T-helper 17 cell (primary cell): ENCODE results near the gene TENT5C. TPM values are rescaled to one million over a fixed set of nuclear protein-coding genes. Genes with fewer than 3 reads are reported as not detected.

Experiments
- ATAC-seq: fragments of 150-1000 bp; cut with Tn5 transposase; 2 replicates; pipeline ENCODE4 v1.10.0; 2021; ENCODE audit warnings: mild to moderate bottlenecking, moderate library complexity
- DNase-seq, 3 donors: peaks; one replicate each; pipeline versions ENCODE4 v3.0.0 to v3.0.0-alpha.2; 2020 to 2021
- H3K9me3 ChIP-seq: one replicate; pipeline ENCODE4 v1.7.0; 2013; ENCODE audit warnings: low read length, mild to moderate bottlenecking; ENCODE audit not compliant: control insufficient read depth, poor library complexity, severe bottlenecking
- H3K27ac Mint-ChIP-seq: one replicate; pipeline ENCODE4 v1.8.0; 2022; ENCODE audit warnings: mild to moderate bottlenecking, moderate library complexity, mixed read lengths
- H3K27me3 Mint-ChIP-seq: one replicate; pipeline ENCODE4 v1.8.0; 2022; ENCODE audit warnings: mixed read lengths
- H3K36me3 Mint-ChIP-seq: one replicate; pipeline ENCODE4 v1.8.0; 2022; ENCODE audit warnings: low read depth, mixed read lengths
- H3K4me1 Mint-ChIP-seq: one replicate; pipeline ENCODE4 v1.8.0; 2022; ENCODE audit warnings: mild to moderate bottlenecking, mixed read lengths
- H3K4me3 Mint-ChIP-seq: one replicate; pipeline ENCODE4 v1.8.0; 2022; ENCODE audit warnings: mild to moderate bottlenecking, moderate library complexity, mixed read lengths
- total RNA-seq, 4 donors: library from RNA in 2 of 4; stranded (reverse) in 2 of 4; gene quantifications; one replicate each; pipeline ENCODE4 v1.2.3 and lab custom pipeline; 2022 to 2026

The TENT5C gene
- total RNA-seq, 2 donors from 2014 or later, result 129 to 173 TPM

DNA sequence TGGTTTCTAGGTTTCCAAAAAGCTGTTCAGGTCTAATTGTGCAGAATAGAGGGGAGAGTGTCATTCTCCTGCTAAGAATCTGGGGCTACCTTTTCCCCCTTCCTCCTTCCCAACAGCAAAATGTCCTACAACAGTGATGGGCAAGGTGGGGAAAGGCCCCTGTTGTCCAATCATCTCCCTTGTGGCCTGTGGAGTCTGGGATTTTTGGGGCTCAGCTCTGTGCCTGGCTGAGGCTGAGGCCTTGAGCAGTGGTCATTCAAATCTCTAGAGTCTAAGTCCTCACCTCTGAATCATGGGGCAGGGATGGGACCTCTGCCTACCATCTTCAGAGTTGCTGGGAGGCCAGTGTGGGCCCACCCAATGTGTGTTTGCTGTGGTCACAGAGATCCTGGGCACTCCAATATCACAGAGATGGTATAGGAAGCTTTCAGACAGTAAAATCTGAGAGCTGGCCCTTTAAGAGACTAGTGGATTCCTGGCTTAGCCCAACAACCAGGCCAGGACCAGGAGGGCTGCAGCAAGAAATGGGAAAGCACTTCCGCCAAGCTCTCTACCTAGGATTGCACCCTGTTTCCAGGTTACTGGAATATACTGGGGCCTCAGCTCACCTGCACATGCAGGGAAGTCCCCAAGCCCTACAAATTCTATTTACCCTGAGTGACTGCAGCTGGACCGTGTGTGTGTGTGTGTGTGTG is 28.5 kb upstream of the TENT5C start:
- H3K4me3 Mint-ChIP-seq, result no peak overlapping the region
- peaks cover 20% of the 10 kb centered on the region for H3K4me1 Mint-ChIP-seq
- peaks cover 2% of the 10 kb centered on the region for H3K36me3 Mint-ChIP-seq
- H3K27me3 Mint-ChIP-seq, result no peaks in the 10 kb centered on the region
- no peak for DNase-seq
- ATAC-seq, result no peak
- no peaks in the 10 kb centered on the region for H3K9me3 ChIP-seq
- no peak overlapping the region for H3K27ac Mint-ChIP-seq

DNA sequence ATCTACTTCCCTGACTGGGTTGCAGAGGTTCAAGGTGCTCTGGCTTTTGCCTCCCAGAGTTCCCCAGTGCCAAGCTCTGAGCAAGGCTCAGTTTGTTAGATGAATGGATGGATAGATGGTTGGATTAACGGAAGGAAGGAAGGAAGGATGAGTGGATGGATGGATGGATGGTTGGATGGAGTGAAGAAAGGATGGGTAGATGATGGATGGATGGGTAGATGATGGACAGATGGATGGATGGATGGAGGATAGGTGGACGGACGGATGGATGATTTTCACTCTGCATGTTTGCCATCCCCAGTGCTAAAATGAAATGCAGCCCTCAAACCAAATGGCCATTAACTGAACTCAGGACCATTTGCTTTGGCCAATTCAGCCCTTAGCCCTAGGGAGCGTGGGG is 27.4 kb upstream of the TENT5C start:
- peaks cover 10% of the 10 kb centered on the region for H3K4me1 Mint-ChIP-seq
- DNase-seq, result no peak
- H3K4me3 Mint-ChIP-seq, result no peak overlapping the region
- no peak overlapping the region for H3K27ac Mint-ChIP-seq
- ATAC-seq, result no peak
- no peaks in the 10 kb centered on the region for H3K27me3 Mint-ChIP-seq
- no peaks in the 10 kb centered on the region for H3K9me3 ChIP-seq
- peaks cover 2% of the 10 kb centered on the region for H3K36me3 Mint-ChIP-seq

DNA sequence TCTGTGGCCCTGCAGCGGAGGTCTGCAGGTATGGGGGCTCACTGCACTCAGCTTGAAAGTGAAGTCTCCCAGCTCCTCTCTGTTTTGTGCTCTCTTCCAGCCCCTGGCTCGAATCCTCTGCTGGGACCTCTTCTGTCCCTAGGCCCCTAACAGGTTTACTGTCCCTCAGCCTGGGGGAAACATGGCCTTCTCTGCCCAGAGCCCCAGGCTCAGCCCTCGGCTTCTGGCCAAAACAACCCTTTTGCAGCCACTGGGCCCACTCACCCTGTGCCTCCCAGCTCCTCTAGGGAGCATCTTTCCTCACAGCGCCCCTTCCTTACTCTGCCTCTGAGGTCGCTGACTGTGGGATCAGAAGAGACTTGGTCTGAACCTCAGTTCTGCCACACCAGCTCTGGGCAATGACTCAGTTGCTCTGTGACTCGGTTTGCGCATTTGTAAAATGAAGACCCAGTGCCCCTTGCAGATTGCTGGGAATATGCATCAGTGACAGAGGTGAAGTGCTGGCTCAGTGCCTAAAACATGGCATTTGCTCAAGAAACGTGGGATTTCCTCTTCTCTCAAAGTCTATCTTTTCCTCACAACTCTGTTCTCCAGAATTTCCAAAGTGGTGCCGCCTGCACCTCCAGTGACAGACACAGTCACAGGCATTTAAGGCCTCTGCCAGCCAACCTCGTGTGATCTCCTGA is 26.5 kb upstream of the TENT5C start:
- ATAC-seq, result no peak
- Mint-ChIP-seq H3K27me3 (no peaks in the 10 kb centered on the region), H3K4me3 (no peak overlapping the region), H3K4me1 (peaks cover 10% of the 10 kb centered on the region), H3K36me3 (peaks cover 2% of the 10 kb centered on the region), H3K27ac (no peak overlapping the region)
- DNase-seq, result no peak
- H3K9me3 ChIP-seq, result no peaks in the 10 kb centered on the region

DNA sequence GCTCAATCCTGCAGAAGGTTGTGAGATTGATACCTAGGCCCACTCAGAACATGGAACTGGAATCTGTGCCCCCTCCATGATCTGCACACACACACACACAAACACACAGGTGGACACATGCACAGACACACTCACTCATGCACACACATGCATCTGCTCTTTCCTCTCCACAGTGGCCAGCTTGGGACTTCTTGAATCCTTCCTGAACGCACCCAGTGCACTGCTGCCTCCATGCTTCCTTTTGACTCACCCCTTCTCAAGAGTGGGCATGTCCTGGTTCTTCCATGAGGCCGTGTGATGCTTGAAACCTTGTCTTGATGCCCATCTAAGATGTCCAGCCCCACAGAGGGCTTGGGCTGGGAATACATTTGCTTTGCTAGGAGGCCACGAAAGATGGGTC is 25.4 kb upstream of the TENT5C start:
- no peak overlapping the region for H3K4me3 Mint-ChIP-seq
- H3K27ac Mint-ChIP-seq, result no peak overlapping the region
- H3K4me1 Mint-ChIP-seq, result peaks cover 12% of the 10 kb centered on the region
- no peaks in the 10 kb centered on the region for H3K27me3 Mint-ChIP-seq
- ATAC-seq (no peak), DNase-seq (no peak)
- H3K36me3 Mint-ChIP-seq, result peaks cover 2% of the 10 kb centered on the region
- no peaks in the 10 kb centered on the region for H3K9me3 ChIP-seq

DNA sequence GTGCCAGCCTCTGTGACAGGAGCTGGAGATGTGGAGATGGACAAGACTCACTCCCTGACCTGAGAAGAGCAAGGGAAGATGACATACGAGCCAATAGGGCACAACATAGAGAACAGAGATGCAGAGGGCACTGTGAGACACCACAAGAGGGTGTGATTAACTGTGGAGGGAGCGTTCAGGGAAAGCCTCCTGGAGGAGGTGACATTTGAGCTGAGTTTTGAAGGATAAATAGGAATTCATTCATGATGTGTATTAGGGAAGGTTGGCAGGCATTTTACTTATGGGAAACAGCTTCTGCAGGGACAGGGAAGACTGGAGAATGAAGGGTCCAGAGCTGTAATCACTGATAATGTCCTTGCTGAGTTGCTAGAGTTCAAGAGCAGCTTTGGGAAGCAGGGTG is 25.0 kb upstream of the TENT5C start:
- Mint-ChIP-seq H3K27me3 (no peaks in the 10 kb centered on the region), H3K36me3 (peaks cover 2% of the 10 kb centered on the region), H3K4me1 (peaks cover 12% of the 10 kb centered on the region), H3K4me3 (no peak overlapping the region), H3K27ac (no peak overlapping the region)
- DNase-seq (no peak), ATAC-seq (no peak)
- no peaks in the 10 kb centered on the region for H3K9me3 ChIP-seq

DNA sequence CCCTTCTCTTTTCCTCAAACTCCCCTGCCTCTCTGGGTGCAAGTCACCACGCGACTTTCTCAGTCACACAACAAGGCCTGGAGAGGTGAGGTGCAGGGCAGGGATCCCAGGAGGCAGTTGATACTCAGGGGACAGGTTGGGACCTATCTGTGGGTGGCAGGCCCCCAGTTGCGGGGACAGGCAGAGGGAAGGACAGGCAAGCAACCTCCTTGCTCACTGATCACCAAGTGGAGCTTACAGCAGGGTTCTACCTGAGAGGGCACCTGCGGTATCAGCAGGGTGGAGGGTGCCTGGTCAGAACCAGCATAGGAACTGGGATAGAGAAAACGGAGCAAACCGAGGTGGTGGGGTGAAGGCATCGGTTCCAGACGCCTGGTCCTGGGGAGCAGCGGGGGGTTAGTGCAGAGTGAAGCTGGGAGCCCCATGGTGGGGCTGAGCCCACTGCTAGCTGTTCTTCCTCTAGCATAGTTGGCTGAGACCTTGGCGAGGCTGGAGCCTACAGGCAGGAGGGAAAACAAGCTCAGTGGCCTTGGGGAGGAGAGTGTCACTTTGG is 24.4 kb upstream of the TENT5C start:
- Mint-ChIP-seq H3K4me3 (no peak overlapping the region), H3K27ac (no peak overlapping the region), H3K4me1 (peaks cover 12% of the 10 kb centered on the region), H3K27me3 (no peaks in the 10 kb centered on the region), H3K36me3 (peaks cover 2% of the 10 kb centered on the region)
- no peak for ATAC-seq
- no peak for DNase-seq
- H3K9me3 ChIP-seq, result no peaks in the 10 kb centered on the region

DNA sequence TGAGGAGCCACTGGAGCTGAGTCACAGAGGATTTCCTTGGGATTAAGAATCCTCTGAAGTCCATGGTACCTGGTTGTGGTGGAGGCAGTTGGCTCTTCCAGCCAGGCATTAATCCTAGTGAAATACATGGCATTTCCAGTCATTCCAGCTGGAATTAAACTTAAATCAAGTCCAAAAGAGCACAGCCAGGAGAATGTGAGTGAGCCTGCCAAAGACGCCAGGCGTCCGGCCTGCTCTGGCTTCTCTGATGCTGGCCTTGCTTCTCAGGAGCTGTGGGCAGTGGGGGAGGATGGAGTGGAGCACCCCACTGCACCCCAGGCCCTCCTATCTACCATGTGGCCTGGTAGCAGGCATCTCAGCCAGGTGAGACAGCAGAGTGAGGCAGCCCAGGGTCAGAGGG is 23.4 kb upstream of the TENT5C start:
- Mint-ChIP-seq H3K36me3 (peaks cover 2% of the 10 kb centered on the region), H3K4me1 (peaks cover 12% of the 10 kb centered on the region), H3K27me3 (no peaks in the 10 kb centered on the region), H3K4me3 (no peak overlapping the region), H3K27ac (no peak overlapping the region)
- no peaks in the 10 kb centered on the region for H3K9me3 ChIP-seq
- ATAC-seq (no peak), DNase-seq (no peak)

DNA sequence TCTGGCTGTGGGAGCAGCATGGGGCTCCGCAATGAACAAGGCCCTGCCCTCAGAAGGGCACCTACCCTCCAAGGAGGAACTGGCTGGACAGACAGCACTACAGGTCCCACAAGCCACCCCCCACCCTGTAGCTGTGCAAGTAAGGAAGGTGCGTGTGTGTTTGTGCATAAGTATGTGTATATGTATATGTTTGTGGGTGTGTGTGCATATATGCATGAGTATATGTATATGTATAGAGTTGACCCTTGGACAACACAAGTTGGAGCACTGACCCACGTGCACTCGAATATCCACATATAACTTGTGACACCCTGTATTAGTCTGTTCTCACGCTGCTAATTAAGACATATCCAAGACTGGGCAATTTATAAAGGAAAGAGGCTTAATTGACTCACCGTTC is 22.6 kb upstream of the TENT5C start:
- DNase-seq (no peak), ATAC-seq (no peak)
- peaks cover 2% of the 10 kb centered on the region for H3K36me3 Mint-ChIP-seq
- H3K4me3 Mint-ChIP-seq, result no peak overlapping the region
- no peak overlapping the region for H3K27ac Mint-ChIP-seq
- no peaks in the 10 kb centered on the region for H3K27me3 Mint-ChIP-seq
- H3K9me3 ChIP-seq, result no peaks in the 10 kb centered on the region
- H3K4me1 Mint-ChIP-seq, result peaks cover 12% of the 10 kb centered on the region

DNA sequence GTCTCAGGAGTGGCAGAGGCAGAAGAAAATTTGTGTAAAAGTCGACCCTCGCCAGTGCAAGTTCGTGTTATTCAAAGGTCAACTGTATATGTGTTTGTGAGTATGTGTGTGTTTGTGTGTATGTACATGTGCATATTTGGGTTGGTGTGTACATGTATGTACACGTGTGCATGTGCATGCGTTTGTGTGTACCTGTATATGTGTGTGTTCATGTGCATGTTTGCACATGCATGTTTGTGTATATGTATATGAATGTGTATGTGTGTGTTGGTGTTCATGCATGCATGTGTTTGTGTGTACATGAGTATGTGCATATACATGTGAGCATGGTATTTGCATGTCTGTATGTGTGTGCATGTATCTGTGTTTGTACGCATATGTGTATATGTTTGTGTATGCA is 21.7 kb upstream of the TENT5C start:
- Mint-ChIP-seq H3K4me1 (peaks cover 11% of the 10 kb centered on the region), H3K4me3 (no peak overlapping the region), H3K27me3 (peaks cover 5% of the 10 kb centered on the region), H3K36me3 (peaks cover 2% of the 10 kb centered on the region), H3K27ac (no peak overlapping the region)
- no peak for DNase-seq
- no peaks in the 10 kb centered on the region for H3K9me3 ChIP-seq
- no peak for ATAC-seq

DNA sequence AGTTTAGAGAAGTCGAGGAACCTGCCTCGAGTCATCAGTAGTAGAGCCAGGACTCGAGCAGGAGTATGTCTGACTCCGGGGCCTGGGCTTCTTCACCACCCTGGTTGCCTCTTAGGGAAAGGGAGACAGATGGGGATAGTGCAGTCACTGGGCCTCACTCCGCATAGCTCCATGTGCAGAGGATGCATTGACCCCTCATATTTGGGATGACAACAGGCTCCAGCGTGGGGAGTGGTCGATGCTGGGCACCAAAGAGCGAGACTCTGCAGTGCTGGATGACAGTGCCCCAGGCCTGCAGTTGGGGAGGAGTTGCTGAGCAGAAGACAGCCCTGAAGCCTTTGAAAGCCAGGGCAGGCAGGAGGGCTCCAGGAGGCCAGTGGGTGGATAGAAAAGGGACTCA is 20.8 kb upstream of the TENT5C start:
- DNase-seq, result no peak
- H3K27ac Mint-ChIP-seq, result no peak overlapping the region
- no peak overlapping the region for H3K4me3 Mint-ChIP-seq
- no peak for ATAC-seq
- no peaks in the 10 kb centered on the region for H3K9me3 ChIP-seq
- H3K27me3 Mint-ChIP-seq, result peaks cover 10% of the 10 kb centered on the region
- peaks cover 2% of the 10 kb centered on the region for H3K36me3 Mint-ChIP-seq
- H3K4me1 Mint-ChIP-seq, result peaks cover 11% of the 10 kb centered on the region

DNA sequence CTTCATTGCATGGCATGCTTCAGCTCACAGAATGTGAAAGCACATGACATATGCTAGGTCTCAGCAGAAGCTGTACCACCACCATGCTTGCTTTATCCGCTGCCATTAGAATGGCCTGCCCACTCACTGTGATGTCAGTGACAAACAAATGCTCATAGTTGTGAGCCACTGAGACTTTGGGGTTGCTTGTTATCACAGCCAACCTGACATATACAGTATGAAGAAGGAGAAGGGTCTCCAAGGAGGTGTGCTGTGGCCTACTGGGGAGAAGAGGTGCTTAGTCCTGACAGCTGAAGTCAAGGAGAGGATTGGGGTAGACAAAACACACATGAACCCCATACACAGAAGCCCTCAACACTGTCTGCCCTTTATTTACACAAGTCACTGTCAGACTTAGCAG is 19.5 kb upstream of the TENT5C start:
- Mint-ChIP-seq H3K36me3 (no peaks in the 10 kb centered on the region), H3K4me1 (peaks cover 7% of the 10 kb centered on the region), H3K4me3 (no peak overlapping the region), H3K27me3 (peaks cover 10% of the 10 kb centered on the region), H3K27ac (no peak overlapping the region)
- no peaks in the 10 kb centered on the region for H3K9me3 ChIP-seq
- DNase-seq (no peak), ATAC-seq (no peak)

DNA sequence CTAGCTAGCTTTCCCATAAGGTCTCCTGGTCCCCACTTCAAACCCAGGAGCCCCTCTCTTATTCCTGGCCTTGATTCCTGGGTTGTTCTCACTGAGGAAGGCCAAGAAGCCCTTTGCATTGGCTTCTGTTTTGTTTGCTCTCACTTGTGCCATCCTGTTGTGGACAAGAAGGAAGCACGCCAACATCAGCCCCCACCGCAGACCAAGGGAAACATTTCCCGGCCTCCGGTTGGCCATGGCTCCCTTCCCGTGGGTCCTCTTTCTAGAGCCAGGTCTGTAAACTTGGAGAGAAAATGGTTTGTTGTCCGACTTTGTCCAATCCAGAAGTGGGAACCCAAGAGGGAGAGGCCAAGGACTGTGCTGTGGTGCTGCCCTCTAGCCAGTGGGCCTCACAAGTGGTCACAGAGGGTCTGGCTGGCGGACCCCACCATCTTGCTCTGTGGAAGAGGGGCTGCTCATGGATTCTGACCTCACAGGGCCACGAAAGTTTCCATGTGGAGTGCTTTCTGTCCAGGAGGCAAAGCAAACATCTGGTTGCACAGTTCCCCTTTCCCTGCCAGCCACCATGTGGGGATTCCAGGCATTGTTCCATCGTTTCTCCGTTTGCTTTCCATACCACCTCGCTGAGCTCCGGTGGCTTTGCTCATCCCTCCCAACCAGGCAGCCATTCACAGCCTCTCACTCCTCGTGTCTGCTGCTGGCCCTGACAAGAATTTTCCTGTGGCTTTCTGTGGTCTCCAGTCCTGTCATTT is 18.9 kb upstream of the TENT5C start:
- H3K36me3 Mint-ChIP-seq, result no peaks in the 10 kb centered on the region
- ATAC-seq (no peak), DNase-seq (no peak)
- H3K27ac Mint-ChIP-seq, result peak overlapping the region; percentile 75
- H3K9me3 ChIP-seq, result no peaks in the 10 kb centered on the region
- no peak overlapping the region for H3K4me3 Mint-ChIP-seq
- peaks cover 4% of the 10 kb centered on the region for H3K4me1 Mint-ChIP-seq
- peaks cover 10% of the 10 kb centered on the region for H3K27me3 Mint-ChIP-seq

DNA sequence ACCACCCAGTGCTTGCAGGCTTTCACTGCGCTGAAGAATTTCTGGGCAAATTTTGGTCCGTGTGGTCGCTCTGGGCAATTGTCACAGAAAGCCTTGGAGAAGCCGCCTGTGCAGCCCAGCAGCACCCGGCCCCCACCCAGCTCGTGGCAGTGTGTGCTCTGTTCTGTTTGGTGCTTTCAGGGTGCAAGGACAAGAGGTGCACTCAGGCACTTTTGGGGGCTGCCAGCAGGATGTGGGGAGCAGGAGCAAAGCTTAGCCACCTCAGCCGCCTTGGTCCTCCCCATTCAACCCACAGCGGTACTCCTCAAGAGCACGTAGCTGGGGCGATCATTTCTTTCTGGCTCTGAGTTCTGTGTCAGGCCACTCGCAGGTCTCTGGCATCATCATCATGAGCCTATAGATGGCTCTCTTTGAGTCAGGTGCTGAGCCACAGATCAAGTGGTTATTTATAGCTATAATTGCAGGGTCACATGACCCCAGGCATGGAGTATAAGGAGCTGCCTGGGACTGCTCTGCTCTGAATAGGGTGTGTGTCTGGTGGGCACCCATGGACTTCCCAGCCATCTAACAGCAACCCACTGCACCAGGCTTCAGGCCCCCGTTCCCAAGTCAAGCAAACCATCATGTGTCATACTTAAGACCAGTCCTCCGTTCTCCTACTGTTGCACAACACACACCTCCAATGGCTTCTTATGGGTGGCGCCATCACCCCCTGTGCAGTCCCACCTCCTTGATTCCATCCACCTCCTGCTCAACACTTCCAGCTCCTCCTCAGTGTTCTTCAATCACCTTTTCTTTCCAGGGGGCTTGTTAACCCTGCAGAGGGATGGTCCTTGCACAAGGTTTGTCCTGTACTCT is 18.1 kb upstream of the TENT5C start:
- no peak for ATAC-seq
- H3K27ac Mint-ChIP-seq, result peak overlapping the region; percentile 75
- peaks cover 4% of the 10 kb centered on the region for H3K4me1 Mint-ChIP-seq
- no peak for DNase-seq
- H3K36me3 Mint-ChIP-seq, result no peaks in the 10 kb centered on the region
- no peaks in the 10 kb centered on the region for H3K9me3 ChIP-seq
- no peak overlapping the region for H3K4me3 Mint-ChIP-seq
- peaks cover 10% of the 10 kb centered on the region for H3K27me3 Mint-ChIP-seq
